WERI-Rb-1 (cell line): ENCODE data around the gene CDYL.

ENCODE experiments used
- DNase-seq: peaks from one replicate; pipeline ENCODE4 v3.0.0-alpha.2; 2020
- H3K27ac ChIP-seq: fragments of 250-450 bp; sonication (Bioruptor Pico); 2 replicates; pipeline ENCODE4 v1.5.1; 2020; ENCODE audit warnings: mild to moderate bottlenecking, moderate library complexity
- H3K27me3 ChIP-seq: fragments of 250-450 bp; sonication (Bioruptor Pico); 2 replicates; pipeline ENCODE4 v1.5.1; 2021; ENCODE audit warnings: mild to moderate bottlenecking, low read depth, moderate library complexity; ENCODE audit not compliant: insufficient read depth, severe bottlenecking
- H3K36me3 ChIP-seq: fragments of 250-450 bp; sonication (Bioruptor Pico); 2 replicates; pipeline ENCODE4 v1.5.1; 2020; ENCODE audit warnings: mild to moderate bottlenecking, moderate library complexity
- H3K4me3 ChIP-seq: 2 replicates; pipeline ENCODE4 v1.5.1; 2011; ENCODE audit warnings: low read depth, mild to moderate bottlenecking, control low read depth, low read length
- H3K9me3 ChIP-seq: fragments of 250-450 bp; sonication (Bioruptor Pico); 2 replicates; pipeline ENCODE4 v1.5.1; 2021; ENCODE audit warnings: mild to moderate bottlenecking, moderate library complexity; ENCODE audit not compliant: severe bottlenecking
- TF ChIP-seq, protein P1 (sequence below): IDR thresholded peaks from 2 replicates; pipeline ENCODE4 v1.5.1; 2011; ENCODE audit warnings: low read depth, mild to moderate bottlenecking, control low read depth, inconsistent platforms, low read length

The CDYL gene

GRCh38 chr6:4774715-4775493 lies 1.3 kb upstream of the CDYL start:
- no peaks in the 10 kb centered on the region for H3K36me3 ChIP-seq
- peak overlapping the region; percentile 42 for H3K4me3 ChIP-seq
- TF ChIP-seq, protein P1, sequence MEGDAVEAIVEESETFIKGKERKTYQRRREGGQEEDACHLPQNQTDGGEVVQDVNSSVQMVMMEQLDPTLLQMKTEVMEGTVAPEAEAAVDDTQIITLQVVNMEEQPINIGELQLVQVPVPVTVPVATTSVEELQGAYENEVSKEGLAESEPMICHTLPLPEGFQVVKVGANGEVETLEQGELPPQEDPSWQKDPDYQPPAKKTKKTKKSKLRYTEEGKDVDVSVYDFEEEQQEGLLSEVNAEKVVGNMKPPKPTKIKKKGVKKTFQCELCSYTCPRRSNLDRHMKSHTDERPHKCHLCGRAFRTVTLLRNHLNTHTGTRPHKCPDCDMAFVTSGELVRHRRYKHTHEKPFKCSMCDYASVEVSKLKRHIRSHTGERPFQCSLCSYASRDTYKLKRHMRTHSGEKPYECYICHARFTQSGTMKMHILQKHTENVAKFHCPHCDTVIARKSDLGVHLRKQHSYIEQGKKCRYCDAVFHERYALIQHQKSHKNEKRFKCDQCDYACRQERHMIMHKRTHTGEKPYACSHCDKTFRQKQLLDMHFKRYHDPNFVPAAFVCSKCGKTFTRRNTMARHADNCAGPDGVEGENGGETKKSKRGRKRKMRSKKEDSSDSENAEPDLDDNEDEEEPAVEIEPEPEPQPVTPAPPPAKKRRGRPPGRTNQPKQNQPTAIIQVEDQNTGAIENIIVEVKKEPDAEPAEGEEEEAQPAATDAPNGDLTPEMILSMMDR, result no peak
- peaks cover 40% of the 10 kb centered on the region for H3K27me3 ChIP-seq
- peaks cover 9% of the 10 kb centered on the region for H3K9me3 ChIP-seq
- H3K27ac ChIP-seq, result no peak overlapping the region
- DNase-seq, result peak; percentile 37

DNA sequence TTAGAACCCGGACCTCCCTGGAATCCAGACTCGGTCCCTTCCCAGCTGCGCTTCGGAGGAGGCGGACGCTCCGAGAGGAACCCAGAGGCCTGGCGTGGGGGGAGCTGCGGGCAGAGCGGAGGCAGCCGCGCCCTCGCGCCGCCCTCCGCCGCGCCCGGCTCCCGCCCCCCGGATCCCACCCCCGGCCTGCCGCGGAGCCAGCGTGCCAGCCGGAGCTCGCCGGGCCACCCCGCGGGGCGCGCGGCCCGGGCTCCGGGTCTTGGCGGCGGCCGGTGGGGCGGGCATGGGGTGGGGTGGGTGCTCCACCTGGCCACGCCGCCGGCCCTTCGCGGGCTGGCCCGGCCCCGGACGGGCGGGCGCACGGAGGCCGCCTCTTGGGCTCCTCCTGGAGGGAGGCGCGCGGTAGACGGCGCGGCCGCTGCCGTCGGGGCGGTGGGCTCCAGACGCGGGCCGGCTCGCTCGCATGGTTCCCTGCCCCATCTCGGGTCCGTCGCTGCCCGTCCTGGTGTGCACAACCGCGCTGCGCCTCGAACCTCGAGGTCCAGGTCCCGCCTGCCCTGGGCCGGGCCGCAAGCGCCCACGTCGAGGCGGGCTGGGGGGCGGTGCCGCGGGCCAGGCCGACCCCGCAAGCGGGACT lies 592 bp upstream of the CDYL start:
- Histone ChIP-seq H3K27ac (peak overlapping the region; percentile 65), H3K4me3 (peak overlapping the region; percentile 51), H3K36me3 (no peaks in the 10 kb centered on the region), H3K27me3 (peaks cover 35% of the 10 kb centered on the region), H3K9me3 (peaks cover 9% of the 10 kb centered on the region)
- DNase-seq, result peak; percentile 84
- TF ChIP-seq, protein P1, result peak; percentile 39; the same call in 1 of the 2 replicates

GRCh38 chr6:4776493-4777393 lies 539 bp downstream of the CDYL start:
- DNase-seq, result peak; percentile 65
- Histone ChIP-seq H3K4me3 (peak overlapping the region; percentile 54), H3K27ac (peak overlapping the region; percentile 76), H3K9me3 (peaks cover 9% of the 10 kb centered on the region), H3K27me3 (peaks cover 28% of the 10 kb centered on the region), H3K36me3 (no peaks in the 10 kb centered on the region)
- TF ChIP-seq, protein P1, result no peak

DNA sequence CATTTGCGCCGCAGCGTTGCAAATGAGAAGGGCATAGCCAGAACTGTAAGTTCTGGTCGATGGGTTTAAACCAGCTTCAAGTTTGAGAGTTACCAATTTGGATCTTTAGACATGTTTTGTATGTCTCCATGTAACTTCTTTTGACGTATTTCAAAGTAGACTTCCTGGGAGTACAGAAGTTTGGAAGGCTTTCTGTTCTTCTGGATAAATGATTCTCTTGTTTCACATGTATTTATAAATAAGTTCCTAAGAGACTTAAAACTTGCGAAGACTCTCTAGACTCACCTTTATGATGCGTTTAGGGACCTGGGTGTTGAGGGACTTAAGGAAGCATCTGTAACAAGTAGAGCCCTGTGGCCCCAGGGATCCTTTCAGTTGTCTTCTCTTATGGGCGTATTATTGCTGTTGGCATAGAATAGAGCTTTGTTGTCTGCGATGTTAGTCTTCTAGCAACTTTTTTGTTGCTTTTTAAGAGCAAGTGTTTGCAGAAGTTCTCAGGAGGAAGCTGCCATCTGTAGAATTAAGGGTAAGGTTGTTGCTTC lies 1.3 kb downstream of the CDYL start:
- Histone ChIP-seq H3K4me3 (peak overlapping the region; percentile 54), H3K27me3 (peaks cover 21% of the 10 kb centered on the region), H3K36me3 (no peaks in the 10 kb centered on the region), H3K9me3 (peaks cover 9% of the 10 kb centered on the region), H3K27ac (no peak overlapping the region)
- no peak for DNase-seq
- TF ChIP-seq, protein P1, result no peak

- Histone ChIP-seq H3K9me3 (peaks cover 6% of the 10 kb centered on the region), H3K4me3 (no peak overlapping the region), H3K36me3 (no peaks in the 10 kb centered on the region), H3K27me3 (peaks cover 15% of the 10 kb centered on the region), H3K27ac (no peak overlapping the region)
- no peak for DNase-seq
- TF ChIP-seq, protein P1, result no peak
Measured at GRCh38 chr6:4778086-4778485, 1.9 kb downstream of the CDYL start.
